HG03521 (cell line): ENCODE measurements around the gene VPREB3.

Experiments used
- ATAC-seq: cut with Tn5 transposase; IDR thresholded peaks from one replicate; pipeline ENCODE4 v1.9.1; 2021; ENCODE audit warnings: mild to moderate bottlenecking, moderate library complexity; ENCODE audit not compliant: unreplicated experiment

Gene VPREB3

DNA sequence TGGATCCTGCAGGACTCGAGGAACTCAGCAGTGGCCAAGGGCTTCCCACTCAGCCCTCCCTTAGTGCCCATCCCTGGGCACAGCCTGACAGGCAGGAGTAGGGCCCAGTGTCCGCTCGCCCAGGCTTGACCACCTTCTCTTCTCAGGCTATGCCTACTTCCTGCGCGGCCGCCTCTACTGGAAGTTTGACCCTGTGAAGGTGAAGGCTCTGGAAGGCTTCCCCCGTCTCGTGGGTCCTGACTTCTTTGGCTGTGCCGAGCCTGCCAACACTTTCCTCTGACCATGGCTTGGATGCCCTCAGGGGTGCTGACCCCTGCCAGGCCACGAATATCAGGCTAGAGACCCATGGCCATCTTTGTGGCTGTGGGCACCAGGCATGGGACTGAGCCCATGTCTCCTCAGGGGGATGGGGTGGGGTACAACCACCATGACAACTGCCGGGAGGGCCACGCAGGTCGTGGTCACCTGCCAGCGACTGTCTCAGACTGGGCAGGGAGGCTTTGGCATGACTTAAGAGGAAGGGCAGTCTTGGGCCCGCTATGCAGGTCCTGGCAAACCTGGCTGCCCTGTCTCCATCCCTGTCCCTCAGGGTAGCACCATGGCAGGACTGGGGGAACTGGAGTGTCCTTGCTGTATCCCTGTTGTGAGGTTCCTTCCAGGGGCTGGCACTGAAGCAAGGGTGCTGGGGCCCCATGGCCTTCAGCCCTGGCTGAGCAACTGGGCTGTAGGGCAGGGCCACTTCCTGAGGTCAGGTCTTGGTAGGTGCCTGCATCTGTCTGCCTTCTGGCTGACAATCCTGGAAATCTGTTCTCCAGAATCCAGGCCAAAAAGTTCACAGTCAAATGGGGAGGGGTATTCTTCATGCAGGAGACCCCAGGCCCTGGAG is 29.3 kb upstream of the VPREB3 start:
- no peak for ATAC-seq

DNA sequence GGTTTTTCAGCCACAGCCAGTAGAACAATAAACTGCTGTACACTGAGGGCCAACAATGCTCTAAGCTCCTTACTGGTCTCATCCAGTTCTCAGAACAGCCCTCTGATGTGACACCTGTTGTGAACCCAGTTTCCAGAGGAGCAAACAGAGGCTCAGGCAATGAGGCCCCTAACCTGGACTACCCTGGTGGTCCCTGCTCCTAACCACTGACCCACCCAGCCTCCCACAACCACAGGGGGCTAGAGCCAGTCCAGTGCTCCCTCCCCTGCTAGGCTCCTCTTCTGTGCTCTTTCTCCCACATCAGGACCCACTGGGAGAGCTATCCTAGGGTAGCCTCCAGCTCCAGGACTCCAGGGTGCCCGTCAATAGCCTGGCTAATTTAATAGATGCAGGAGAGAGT is 28.5 kb upstream of the VPREB3 start:
- no peak for ATAC-seq

DNA sequence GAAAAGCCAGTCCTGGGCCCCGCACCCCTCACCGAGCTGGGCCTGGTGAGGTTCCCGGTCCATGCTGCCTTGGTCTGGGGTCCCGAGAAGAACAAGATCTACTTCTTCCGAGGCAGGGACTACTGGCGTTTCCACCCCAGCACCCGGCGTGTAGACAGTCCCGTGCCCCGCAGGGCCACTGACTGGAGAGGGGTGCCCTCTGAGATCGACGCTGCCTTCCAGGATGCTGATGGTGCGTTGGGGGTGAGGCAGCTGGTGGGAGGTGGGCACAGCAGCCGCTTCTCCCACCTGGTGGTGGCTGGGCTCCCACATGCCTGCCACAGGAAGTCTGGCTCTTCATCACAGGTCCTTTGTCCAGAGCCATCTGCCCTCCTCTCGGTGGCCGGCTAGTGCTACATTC is 28.0 kb upstream of the VPREB3 start:
- no peak for ATAC-seq

DNA sequence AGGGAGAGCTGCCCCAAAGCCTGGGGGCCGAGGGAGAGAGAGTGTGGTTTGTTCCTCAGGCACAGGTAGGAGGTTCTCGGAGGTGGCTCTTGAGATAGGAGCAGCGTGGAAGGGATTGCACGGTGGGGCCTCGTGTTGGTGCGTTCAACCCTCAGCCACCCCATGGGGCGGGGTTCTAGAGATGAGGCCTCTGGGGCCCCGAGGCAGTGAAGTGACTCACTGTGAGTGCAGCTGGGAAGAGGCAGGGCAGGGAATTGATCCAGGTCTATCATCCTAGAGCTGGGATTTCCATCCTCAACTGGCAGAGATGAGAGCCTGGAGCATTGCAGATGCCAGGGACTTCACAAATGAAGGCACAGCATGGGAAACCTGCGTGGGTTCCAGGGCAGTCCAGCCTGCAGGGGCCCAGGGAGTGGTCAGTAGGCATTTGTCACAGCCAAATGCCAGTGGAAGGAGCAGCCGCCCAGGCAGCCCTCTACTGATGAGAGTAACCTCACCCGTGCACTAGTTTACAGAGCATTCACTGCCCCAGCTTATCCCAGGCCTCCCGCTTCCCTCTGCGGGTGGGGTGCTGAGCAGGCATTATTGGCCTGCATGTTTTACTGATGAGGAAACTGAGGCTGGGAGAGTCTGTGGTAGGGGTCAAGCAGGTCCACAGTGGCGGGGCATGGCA is 27.4 kb upstream of the VPREB3 start:
- ATAC-seq = no peak

DNA sequence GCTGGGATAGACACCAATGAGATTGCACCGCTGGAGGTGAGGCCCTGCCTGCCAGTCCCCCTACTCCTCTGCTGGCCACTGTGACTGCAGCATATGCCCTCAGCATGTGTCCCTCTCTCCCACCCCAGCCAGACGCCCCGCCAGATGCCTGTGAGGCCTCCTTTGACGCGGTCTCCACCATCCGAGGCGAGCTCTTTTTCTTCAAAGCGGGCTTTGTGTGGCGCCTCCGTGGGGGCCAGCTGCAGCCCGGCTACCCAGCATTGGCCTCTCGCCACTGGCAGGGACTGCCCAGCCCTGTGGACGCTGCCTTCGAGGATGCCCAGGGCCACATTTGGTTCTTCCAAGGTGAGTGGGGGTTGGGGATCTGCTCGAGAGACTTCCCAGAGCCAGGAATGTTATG is 26.8 kb upstream of the VPREB3 start:
- no peak for ATAC-seq

DNA sequence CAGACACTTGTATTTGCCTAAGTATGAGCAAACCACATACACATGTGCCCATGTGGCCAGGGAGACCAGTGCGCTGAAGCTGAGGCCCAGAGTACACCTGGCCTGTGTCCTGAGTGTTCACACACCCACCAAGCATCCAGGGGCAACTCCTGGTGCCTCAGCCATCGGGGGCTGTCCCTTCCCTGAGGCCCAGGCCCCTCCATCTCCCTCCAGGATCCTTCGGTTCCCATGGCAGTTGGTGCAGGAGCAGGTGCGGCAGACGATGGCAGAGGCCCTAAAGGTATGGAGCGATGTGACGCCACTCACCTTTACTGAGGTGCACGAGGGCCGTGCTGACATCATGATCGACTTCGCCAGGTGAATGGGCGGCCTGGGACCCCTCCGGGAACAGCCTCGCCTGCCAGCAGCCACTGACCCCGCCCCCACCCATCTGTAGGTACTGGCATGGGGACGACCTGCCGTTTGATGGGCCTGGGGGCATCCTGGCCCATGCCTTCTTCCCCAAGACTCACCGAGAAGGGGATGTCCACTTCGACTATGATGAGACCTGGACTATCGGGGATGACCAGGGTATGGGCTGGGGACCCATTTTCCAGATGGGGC is 26.0 kb upstream of the VPREB3 start:
- no peak for ATAC-seq

DNA sequence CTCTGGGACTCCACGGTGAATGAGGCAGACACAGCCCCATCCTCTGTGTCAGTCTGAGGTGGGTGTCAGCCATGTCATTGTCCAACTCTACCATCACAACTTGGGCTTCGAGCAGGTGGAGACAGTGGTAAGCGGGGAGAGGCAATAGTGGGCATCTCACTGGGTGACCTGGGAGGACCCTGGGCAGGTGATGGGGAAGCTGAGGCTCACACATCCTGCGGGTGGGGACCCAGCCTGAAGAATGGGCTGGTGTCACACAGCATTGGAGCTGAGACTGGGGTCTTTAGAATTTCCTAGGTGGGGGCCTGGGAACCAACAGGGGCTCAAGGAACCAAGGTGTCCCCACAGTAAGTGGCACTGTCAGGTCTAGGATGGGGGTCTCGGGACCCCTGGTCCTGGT is 25.5 kb upstream of the VPREB3 start:
- ATAC-seq = no peak

DNA sequence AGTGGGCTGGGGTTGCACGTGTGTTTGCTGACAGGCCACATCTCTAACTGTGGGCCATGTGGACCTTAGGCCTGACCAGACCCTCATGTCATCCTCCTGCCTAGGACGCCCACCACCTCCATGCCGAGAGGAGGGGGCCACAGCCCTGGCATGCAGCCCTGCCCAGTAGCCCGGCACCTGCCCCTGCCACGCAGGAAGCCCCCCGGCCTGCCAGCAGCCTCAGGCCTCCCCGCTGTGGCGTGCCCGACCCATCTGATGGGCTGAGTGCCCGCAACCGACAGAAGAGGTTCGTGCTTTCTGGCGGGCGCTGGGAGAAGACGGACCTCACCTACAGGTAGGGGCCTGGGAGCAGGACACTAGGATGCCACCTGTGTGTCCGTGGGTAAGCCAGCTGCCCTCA is 24.9 kb upstream of the VPREB3 start:
- no peak for ATAC-seq

DNA sequence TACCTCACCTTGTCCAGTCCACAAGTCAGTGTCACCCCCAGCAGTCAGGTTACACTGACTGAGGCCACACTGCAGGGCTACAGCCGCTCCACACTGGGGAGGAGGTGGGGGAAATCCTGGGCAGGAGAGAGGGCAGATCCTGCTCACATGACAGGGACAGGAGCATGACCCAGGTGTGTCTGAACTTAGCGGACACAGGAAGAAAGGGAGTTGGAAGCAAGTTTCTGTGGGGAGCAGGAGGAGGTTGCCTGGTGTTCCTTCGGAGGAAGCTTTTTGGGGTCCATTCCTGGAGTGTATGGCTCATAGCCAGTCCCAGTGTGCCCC is 24.3 kb upstream of the VPREB3 start:
- ATAC-seq = no peak

DNA sequence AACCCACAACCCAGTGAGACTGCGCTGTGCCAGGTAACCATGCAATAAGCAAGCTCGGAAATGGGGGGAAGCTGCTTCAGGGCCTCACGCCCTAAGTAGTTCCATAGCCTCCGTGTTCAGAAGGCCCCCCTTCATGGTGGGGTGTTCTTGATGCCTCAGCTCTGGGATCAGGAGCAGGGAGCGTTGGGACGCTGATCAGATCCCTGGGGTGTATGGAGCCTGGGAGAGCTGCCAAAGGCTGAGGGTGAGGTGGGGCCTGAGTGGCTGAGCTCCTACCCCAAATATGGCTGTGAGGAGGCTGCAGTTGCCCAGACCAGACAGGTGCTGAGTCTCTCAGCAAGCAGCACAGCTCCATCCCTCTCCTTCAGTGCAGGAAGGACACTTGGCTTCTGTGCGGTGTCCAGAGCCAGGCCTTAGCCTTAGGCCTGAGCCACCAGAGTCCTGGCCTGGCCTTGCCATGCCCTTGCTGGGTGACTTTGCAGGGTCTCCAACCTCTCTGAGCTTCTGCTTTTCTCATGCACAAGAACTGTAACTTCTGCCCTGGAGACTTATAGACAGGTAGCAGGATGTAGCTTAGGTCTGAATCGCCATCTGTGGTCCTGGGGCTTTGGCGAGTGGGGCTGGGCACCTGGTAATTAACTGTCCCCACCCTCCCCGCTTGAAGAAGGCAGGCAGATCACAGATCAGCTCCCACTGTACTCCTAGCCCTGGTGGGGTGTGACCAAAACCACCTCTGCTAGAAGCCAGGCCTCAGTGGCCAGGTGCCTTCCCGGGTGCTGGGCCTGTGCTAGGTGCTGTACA is 23.8 kb upstream of the VPREB3 start:
- no peak for ATAC-seq

DNA sequence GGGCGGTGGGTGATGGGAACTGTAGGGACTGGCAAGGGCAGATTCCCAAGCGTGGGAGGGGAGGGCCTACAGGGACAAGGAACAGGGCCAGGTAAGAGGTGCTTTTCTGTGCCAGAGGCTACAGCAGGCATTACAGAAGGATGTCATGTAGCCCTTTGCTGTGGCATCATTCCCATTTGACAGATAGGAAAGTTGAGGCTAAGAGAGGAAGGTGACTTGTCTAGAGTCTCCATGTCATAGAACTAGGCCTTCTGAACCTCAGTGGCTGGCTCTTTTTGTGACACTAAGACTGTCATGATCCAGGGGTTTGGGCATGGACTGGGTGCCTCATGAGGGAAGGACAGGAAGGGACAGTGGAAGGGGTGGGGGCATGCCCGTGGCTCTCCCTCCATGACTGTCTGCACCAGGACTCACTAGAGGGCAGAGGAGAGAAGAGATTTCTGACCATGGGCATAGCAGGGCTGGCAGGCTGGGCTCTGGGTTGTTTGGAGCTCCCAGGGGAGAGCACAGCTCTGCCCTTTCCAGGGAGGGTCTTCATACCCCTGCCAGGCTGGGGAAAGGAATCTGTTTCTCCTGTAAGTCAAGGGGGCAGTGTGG is 21.7 kb upstream of the VPREB3 start:
- ATAC-seq = no peak

DNA sequence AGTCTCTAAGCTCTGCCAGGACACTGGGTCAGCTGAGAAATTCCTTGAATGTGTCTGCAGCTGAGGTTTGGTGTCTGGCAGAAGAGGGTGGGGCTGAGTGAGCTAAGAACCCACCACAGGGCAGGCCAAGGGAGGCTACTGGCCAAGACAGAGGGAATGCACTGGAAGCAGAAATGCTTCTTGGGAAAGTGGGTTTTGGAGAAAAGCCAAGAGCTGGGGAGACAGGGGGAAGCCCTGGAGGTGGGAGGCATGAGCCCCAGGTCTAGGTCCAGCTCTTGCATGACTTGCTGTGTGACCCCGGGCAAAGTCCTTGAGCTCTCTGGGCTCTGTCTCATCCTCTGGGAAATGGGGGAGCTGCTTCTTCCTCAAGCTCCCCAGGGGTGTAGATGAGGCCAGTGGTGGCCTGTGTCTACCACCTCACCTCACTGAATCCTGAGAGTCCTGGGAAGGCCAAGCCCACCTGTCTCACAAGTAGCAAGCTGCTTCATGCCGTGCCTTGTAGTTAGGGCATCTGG is 20.8 kb upstream of the VPREB3 start:
- no peak for ATAC-seq

DNA sequence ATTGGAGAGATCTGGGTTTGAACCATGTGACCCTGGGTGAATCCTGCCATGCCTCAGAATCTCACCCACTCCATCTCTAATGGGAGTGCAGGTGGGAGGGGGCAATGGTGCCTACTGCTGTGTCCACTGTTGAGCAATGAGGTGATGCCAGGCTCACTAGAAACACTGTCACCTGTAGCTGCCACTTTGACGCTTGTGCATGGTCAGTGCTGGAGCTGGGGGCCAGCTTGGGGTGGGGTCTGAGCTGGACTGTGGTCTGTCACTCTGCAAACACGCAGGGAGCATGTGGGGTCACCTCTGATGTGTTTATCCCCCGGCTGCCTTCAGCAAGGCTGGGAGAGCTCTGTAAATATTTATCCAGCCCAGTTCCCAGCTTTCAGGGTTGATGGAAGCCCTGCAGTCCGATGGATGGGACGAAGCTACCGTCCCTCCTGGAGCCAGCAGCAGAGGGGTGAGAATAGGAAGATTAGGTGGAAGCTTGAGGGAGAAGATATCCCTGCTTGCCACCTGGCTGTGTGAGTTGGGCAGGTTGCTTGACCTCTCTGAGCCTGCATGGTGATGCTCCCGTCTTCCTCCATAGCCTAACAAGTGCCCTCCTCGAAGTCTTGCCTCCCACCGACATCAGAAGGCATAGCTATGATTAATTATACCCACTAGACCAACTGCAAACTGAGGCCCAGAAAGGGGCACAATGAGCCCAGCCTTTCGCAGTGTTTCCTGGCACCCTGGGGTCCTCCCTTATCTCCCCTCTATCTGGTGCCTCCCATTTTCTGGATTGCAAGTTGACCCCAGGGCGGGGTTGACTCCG is 20.1 kb upstream of the VPREB3 start:
- ATAC-seq = no peak

DNA sequence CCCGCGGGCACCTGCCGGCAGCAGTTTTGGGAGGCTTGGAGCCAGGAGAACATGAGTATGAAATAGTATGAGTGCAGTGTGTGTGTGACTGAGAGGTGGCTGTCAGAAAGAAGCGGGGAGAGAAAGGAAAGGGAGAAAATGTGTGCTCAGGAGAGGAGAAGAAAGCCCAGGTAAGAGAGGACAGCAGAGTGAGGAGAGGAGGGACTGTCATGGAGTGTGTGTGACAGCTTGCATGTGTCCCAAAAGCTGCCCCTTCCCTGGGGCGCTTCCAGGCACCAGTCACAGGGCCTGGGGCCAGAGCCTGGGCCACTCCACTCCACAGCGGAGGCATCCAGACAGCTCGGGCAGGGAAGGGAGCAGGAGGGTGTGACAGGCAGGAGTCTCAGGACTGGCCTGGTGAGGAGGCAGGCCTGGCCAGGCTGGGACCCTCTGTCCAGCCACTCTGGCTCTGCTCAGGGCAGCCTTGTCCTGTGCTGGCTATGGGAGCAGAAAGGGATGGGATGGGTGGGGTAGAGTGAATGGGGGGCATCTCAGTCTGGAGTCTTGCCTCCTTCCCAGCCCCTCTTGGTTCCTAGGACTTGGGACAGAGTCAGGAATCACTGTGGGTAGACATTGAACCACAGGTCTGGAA is 19.4 kb upstream of the VPREB3 start:
- ATAC-seq = no peak

DNA sequence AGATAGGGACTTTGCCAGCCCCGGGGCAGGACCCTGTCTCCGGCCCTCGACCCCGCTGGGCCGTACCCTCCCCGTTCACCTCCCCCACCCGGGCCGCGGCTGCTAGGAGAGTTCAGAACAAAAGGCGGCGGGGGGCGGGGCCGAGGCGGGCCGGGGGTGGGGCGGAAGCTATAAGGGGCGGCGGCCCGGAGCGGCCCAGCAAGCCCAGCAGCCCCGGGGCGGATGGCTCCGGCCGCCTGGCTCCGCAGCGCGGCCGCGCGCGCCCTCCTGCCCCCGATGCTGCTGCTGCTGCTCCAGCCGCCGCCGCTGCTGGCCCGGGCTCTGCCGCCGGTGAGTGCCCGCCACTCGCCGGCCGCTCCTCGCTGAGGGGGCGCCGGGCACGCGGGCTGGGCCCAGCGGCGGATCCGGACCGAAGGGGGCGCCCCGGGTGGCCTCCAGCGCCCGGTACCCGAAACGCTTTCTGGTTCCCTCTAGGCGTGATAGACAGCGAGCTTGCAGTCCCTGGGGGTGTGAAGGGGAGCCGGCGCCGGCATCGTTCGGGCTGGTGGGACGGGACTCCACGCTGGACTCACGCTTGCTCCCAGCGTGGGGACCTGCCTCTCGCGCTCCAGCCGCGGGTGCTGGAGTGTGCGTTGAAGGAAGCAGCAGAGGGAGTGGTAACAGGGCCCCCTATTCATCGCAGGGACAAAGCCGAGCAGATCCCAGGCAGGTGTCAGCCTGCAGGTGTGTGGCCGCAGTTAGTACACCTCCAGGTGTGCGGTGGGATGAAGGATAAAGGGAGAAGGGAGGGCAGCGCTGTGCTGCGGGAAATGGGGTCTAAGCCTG is 18.6 kb upstream of the VPREB3 start, which contains the start of gene MMP11:
Gene MMP11 (plus strand): TSS at position 201 of the 825 bp plus-strand sequence. CDS start 22 bp downstream, at position 223.
- ATAC-seq = no peak

DNA sequence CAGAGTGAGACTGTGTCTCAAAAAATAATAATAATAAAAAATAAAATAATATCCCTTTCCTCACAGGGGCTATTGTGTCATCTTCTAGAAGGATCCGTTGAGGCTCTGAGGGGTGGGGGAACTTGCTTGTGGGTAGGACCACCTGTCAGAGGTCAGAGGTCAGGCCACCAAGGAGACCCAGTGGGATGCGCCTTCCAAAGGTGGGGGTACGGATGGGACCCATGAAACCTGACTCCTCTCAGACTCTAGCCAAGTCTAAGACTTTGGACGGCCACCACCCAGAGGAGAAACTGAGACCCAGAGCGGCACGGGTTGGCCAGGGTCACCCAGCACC is 18.1 kb upstream of the VPREB3 start:
- no peak for ATAC-seq

DNA sequence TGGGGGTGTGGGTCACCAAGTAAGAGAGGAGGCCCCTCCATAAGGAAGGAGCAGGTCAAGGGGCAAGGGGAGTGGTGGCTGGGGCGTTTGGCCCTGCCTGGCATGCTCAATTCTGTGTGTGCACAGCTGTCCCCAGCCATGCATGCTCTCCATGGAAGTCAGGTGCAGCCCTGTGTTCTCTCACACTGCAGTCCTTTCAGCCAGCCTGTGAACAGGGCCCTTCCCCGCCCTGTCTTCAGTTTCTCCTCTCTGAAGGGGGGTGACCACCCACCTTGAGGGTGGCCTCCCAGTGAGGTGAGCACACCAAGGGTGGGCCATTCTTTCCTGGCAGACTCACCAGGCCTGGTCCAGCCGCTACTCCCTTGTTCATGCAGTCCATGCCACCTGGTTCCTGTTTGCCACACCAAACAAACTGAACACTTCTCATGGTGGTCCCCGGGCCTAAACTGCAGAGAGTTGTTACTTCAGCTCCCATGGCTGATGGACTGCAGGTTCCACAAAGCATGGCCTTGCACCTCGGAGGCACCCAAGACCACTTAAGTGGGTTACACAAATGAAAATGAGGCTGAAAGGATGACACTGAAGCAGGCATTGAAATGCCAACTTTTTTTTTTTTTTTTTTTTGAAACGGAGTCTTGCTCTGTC is 15.2 kb upstream of the VPREB3 start:
- ATAC-seq = no peak
